ENCODE data around the gene SHISA7.

- no peak for TF ChIP-seq CTCF (IDR thresholded peaks at IDR 0.05)
- TF ChIP-seq ZFX (IDR thresholded peaks at IDR 0.05; ENCODE audit: borderline replicate concordance) = no peak
These were observed 55.2 kb downstream of the SHISA7 start for GRCh38 chr19:55387736-55388497.

Data from 22Rv1 (cell line).